ENCODE results near the gene COMT. TPM values are rescaled to one million over a fixed set of nuclear protein-coding genes. Genes with fewer than 3 reads are reported as not detected.
"Not testable (repeated sequence)": the region's sequence is repeated elsewhere in the genome, so short reads cannot be mapped to it uniquely, and the experiment has no call there.

The COMT gene
- total RNA-seq, 1 experiment from 2014 or later = 72.0 TPM

DNA sequence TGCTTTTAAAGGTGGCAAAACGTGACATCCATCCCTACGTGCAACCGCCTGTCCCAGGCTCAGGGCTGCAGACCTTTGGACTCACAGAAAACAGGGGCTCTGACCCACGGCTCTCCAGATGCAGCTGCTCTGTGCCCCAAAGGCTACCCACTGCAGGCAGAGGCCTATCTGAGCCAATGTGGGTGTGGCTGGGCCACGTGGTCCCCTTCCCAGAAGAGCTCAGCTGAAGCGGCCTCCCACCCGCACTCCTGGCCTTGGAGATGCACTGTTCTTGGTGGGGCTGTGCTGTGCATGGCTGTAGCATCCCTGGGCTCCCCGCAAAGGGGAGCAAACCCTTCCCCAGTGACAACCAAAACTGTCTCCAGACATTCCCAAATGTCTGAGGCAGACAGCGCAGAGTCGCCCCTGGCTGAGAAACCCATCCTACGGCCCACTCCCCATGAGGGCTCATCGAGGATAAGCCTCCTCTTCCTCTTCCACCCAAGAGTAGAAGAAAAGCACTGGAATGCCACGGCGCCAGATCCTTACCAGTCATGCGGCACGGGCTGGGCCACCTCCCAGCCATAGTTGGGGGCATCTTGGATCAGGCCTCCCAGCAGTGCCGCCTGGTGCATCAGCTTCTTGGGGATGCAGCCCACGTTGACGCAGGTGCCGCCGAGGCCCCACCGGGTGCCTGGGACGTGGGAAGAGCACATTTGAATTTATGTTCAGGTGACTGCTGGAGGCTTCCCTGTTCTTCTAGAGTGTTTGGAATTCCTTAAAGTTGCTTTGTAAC lies 23.1 kb upstream of the COMT start:
- no peak overlapping the region for H3K4me3 ChIP-seq (ENCODE audit: low read length)
- no peak overlapping the region for H2AFZ ChIP-seq (ENCODE audit: low read length)
- no peak overlapping the region for H3K9ac ChIP-seq (ENCODE audit: low read length)
- DNase-seq = no peak
- H3K79me2 ChIP-seq (ENCODE audit: low read length) = no peaks in the 10 kb centered on the region
- H3K9me2 ChIP-seq (replicated peaks; ENCODE audit: insufficient read depth, low read length) = no peaks in the 10 kb centered on the region
- no peaks in the 10 kb centered on the region for H3K9me3 ChIP-seq (ENCODE audit: low read length)
- H3K36me3 ChIP-seq (ENCODE audit: insufficient read depth, low read length) = peaks cover 11% of the 10 kb centered on the region; the same call in 1 of the 2 replicates
- H3K27ac ChIP-seq (ENCODE audit: low read length) = no peak overlapping the region
- no peak overlapping the region for H3K4me2 ChIP-seq (ENCODE audit: low read depth, low read length, poor library complexity, severe bottlenecking)
- no peaks in the 10 kb centered on the region for H4K20me1 ChIP-seq (ENCODE audit: insufficient read depth, low read depth, low read length)
- H3K4me1 ChIP-seq (ENCODE audit: low read length) = no peaks in the 10 kb centered on the region
- no peaks in the 10 kb centered on the region for H3K27me3 ChIP-seq (ENCODE audit: low read length)

DNA sequence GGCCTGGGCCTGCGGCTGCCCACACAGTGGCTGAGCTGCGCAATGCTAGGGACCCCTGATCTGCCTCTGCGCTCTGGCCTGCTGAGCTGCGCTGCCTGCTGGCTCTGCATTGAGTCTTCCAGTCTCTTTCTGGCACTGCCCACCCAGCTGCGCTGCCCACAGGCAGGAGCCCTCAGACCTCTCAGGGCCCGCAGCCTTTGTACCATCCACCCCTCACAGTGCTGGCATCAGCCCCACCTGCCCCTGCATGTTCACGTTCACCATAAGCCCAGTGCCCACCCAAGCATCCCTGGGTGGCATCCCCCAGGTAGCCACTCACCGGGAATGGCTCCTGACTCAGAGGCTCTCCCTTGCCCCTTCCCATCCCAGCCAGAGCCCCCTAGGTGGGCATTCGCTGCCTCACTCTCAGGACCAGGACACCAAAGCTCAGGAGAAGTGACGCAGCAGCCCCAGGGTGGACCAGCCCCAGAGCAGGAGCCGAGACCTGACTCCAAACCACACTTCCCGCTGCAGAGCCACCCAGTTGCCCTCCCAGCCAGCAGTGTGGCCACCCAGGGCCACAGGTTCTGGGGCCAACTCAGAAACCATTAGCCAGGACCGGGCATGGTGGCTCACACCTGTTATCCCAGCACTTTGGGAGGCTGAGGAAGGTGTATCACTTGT lies 21.7 kb upstream of the COMT start:
- no peaks in the 10 kb centered on the region for H3K27me3 ChIP-seq (ENCODE audit: low read length)
- no peaks in the 10 kb centered on the region for H3K79me2 ChIP-seq (ENCODE audit: low read length)
- DNase-seq = no peak
- no peak overlapping the region for H3K4me3 ChIP-seq (ENCODE audit: low read length)
- no peak overlapping the region for H3K9ac ChIP-seq (ENCODE audit: low read length)
- no peaks in the 10 kb centered on the region for H3K4me1 ChIP-seq (ENCODE audit: low read length)
- no peaks in the 10 kb centered on the region for H3K9me2 ChIP-seq (replicated peaks; ENCODE audit: insufficient read depth, low read length)
- H3K9me3 ChIP-seq (ENCODE audit: low read length) = no peaks in the 10 kb centered on the region
- H3K36me3 ChIP-seq (ENCODE audit: insufficient read depth, low read length) = no peaks in the 10 kb centered on the region
- H4K20me1 ChIP-seq (ENCODE audit: insufficient read depth, low read depth, low read length) = no peaks in the 10 kb centered on the region
- no peak overlapping the region for H2AFZ ChIP-seq (ENCODE audit: low read length)
- no peak overlapping the region for H3K27ac ChIP-seq (ENCODE audit: low read length)
- H3K4me2 ChIP-seq (ENCODE audit: low read depth, low read length, poor library complexity, severe bottlenecking) = no peak overlapping the region

DNA sequence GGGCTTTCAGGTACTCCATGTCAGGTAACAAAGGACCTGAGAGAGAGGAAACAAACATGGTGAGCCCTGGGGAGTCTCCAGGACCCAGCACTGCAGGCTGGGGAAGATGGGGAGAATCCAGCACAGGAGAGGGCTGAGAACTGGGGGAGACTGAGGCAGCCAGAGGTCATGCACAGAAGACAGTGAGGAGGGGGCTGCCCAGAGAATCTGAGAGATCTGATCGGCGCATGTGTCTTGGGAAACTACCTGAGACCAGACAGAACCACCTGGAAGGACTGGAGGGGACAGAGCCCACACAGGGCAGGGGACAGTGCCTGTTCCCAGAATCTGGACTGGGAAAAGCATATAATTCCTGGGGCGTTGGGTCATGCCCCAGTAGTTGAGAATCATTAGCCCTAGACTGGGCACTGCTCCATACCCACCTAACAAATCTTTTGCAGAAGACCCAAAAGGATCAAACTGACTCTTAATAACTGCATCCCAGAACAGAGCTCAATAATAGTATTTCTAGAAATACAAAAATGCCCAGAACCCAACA lies 20.0 kb upstream of the COMT start:
- H3K36me3 ChIP-seq (ENCODE audit: insufficient read depth, low read length) = no peaks in the 10 kb centered on the region
- no peaks in the 10 kb centered on the region for H3K79me2 ChIP-seq (ENCODE audit: low read length)
- H2AFZ ChIP-seq (ENCODE audit: low read length) = no peak overlapping the region
- no peak overlapping the region for H3K4me2 ChIP-seq (ENCODE audit: low read depth, low read length, poor library complexity, severe bottlenecking)
- H3K27me3 ChIP-seq (ENCODE audit: low read length) = no peaks in the 10 kb centered on the region
- no peak overlapping the region for H3K9ac ChIP-seq (ENCODE audit: low read length)
- H3K4me3 ChIP-seq (ENCODE audit: low read length) = no peak overlapping the region
- no peaks in the 10 kb centered on the region for H4K20me1 ChIP-seq (ENCODE audit: insufficient read depth, low read depth, low read length)
- H3K9me2 ChIP-seq (replicated peaks; ENCODE audit: insufficient read depth, low read length) = no peaks in the 10 kb centered on the region
- no peaks in the 10 kb centered on the region for H3K4me1 ChIP-seq (ENCODE audit: low read length)
- H3K9me3 ChIP-seq (ENCODE audit: low read length) = no peaks in the 10 kb centered on the region
- DNase-seq = no peak
- no peak overlapping the region for H3K27ac ChIP-seq (ENCODE audit: low read length)

DNA sequence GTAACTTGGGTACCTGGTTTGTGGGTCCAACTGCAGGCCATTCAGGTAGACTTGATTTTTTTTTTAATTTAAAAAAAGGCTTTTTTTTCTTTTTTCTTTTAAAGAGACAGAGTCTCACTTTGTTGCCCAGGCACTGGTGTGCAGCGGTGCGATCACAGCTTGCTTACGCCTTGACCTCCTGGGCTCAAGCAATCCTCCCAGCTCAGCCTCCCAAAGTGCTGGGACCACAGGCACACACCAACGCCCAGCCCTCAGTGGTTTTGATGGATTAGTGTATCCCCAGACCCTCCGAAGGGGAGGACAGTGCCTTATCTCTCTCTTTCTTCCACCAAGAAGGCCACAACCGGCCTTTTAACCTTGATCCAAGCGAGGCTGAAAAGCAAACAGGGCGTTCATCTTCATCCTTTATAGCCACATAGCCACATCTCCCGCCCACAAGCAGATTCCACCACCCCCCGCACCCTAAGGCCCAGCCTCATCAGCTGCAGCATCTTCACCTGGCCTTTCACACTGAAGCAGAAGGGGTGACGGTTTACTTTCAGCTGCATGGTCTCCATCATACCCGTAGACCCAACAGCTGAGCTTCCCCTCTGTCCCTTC lies 17.6 kb upstream of the COMT start:
- no peak overlapping the region for H3K27ac ChIP-seq (ENCODE audit: low read length)
- no peak overlapping the region for H3K4me2 ChIP-seq (ENCODE audit: low read depth, low read length, poor library complexity, severe bottlenecking)
- DNase-seq = no peak
- H3K9me2 ChIP-seq (replicated peaks; ENCODE audit: insufficient read depth, low read length) = no peaks in the 10 kb centered on the region
- H3K4me1 ChIP-seq (ENCODE audit: low read length) = no peaks in the 10 kb centered on the region
- H3K79me2 ChIP-seq (ENCODE audit: low read length) = no peaks in the 10 kb centered on the region
- no peak overlapping the region for H3K4me3 ChIP-seq (ENCODE audit: low read length)
- H3K27me3 ChIP-seq (ENCODE audit: low read length) = no peaks in the 10 kb centered on the region
- H3K9ac ChIP-seq (ENCODE audit: low read length) = no peak overlapping the region
- H3K9me3 ChIP-seq (ENCODE audit: low read length) = no peaks in the 10 kb centered on the region
- no peak overlapping the region for H2AFZ ChIP-seq (ENCODE audit: low read length)
- H3K36me3 ChIP-seq (ENCODE audit: insufficient read depth, low read length) = no peaks in the 10 kb centered on the region
- no peaks in the 10 kb centered on the region for H4K20me1 ChIP-seq (ENCODE audit: insufficient read depth, low read depth, low read length)

DNA sequence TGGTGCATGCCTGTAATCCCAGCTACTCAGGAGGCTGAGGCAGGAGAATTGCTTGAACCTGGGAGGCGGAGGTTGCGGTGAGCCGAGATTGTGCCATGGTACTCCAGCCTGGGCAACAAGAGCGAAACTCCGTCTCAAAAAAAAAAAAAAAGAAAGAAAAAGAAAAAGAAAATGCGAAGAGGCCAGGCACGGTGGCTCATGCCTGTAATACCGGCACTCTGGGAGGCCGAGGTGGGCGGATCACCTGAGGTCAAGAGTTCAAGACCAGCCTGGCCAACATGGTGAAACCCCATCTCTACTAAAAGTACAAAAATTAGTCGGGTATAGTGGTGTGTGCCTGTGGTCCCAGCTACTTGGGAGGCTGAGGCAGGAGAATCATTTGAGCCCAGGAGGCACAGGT lies 15.5 kb upstream of the COMT start:
- DNase-seq = not testable (repeated sequence)

DNA sequence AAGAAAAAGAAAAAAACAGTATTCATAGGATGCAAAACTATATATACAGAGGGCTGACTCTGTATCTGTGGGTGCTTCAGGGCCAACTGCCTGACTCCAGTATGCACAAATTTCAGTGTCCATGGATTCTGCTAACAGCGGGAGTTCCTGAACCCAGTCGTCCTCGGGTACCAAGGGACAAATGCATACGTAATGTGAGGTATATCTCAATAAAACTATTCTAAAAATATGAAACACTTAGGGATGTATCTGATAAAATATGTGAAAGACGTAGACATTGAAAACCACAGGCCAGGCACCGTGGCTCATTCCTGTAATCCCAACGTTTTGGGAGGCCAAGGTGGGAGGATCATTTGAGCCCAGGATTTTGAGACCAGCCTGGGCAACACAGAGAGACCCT lies 13.9 kb upstream of the COMT start:
- Histone ChIP-seq H3K9me2 (replicated peaks; ENCODE audit: insufficient read depth, low read length) (no peaks in the 10 kb centered on the region), H3K27me3 (ENCODE audit: low read length) (no peaks in the 10 kb centered on the region), H3K27ac (ENCODE audit: low read length) (no peak overlapping the region), H4K20me1 (ENCODE audit: insufficient read depth, low read depth, low read length) (no peaks in the 10 kb centered on the region), H3K36me3 (ENCODE audit: insufficient read depth, low read length) (no peaks in the 10 kb centered on the region), H3K4me1 (ENCODE audit: low read length) (no peaks in the 10 kb centered on the region), H2AFZ (ENCODE audit: low read length) (no peak overlapping the region), H3K4me2 (ENCODE audit: low read depth, low read length, poor library complexity, severe bottlenecking) (no peak overlapping the region), H3K4me3 (ENCODE audit: low read length) (no peak overlapping the region), H3K79me2 (ENCODE audit: low read length) (no peaks in the 10 kb centered on the region), H3K9me3 (ENCODE audit: low read length) (no peaks in the 10 kb centered on the region), H3K9ac (ENCODE audit: low read length) (no peak overlapping the region)
- DNase-seq = no peak

More for the DNA sequence above, 15.5 kb upstream of the COMT start:
- not testable (repeated sequence) for H3K4me2 ChIP-seq (ENCODE audit: low read depth, low read length, poor library complexity, severe bottlenecking); H3K36me3 ChIP-seq (ENCODE audit: insufficient read depth, low read length); H3K27ac ChIP-seq (ENCODE audit: low read length); H3K4me3 ChIP-seq (ENCODE audit: low read length); H4K20me1 ChIP-seq (ENCODE audit: insufficient read depth, low read depth, low read length); H2AFZ ChIP-seq (ENCODE audit: low read length); H3K9me2 ChIP-seq (replicated peaks; ENCODE audit: insufficient read depth, low read length); H3K27me3 ChIP-seq (ENCODE audit: low read length); H3K9me3 ChIP-seq (ENCODE audit: low read length); H3K9ac ChIP-seq (ENCODE audit: low read length); H3K4me1 ChIP-seq (ENCODE audit: low read length); H3K79me2 ChIP-seq (ENCODE audit: low read length)

DNA sequence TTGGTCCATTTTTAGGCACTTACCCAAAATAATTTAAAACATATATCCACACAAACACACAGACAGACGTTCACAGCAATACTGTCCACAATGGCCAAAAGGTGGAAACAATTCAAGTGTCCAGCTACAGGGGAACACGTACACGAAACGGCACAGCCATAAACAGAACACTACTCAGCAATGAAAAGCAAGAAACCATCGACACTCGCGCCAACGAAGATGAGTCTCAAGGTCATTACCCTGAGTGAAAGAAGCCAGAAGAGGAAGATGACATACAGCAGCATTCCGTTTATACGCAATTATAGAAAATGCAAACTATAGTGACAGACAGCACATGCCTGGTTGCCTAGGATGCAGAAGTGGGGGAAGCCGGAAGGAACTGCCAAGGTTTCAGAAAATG lies 13.4 kb upstream of the COMT start:
- H3K4me1 ChIP-seq (ENCODE audit: low read length) = no peaks in the 10 kb centered on the region
- no peak overlapping the region for H2AFZ ChIP-seq (ENCODE audit: low read length)
- H3K36me3 ChIP-seq (ENCODE audit: insufficient read depth, low read length) = no peaks in the 10 kb centered on the region
- H3K4me2 ChIP-seq (ENCODE audit: low read depth, low read length, poor library complexity, severe bottlenecking) = no peak overlapping the region
- H3K27me3 ChIP-seq (ENCODE audit: low read length) = no peaks in the 10 kb centered on the region
- DNase-seq = no peak
- no peaks in the 10 kb centered on the region for H3K9me3 ChIP-seq (ENCODE audit: low read length)
- H3K79me2 ChIP-seq (ENCODE audit: low read length) = no peaks in the 10 kb centered on the region
- no peak overlapping the region for H3K4me3 ChIP-seq (ENCODE audit: low read length)
- H3K27ac ChIP-seq (ENCODE audit: low read length) = no peak overlapping the region
- H3K9me2 ChIP-seq (replicated peaks; ENCODE audit: insufficient read depth, low read length) = no peaks in the 10 kb centered on the region
- no peaks in the 10 kb centered on the region for H4K20me1 ChIP-seq (ENCODE audit: insufficient read depth, low read depth, low read length)
- no peak overlapping the region for H3K9ac ChIP-seq (ENCODE audit: low read length)

Measured in Karpas-422 (cell line).